GM18909 (cell line): ENCODE measurements around the gene VEGFA.
A peak's percentile ranks its signal among the peaks of the same experiment; 100 is the strongest.

Experiments used
- ATAC-seq: cut with Tn5 transposase; IDR thresholded peaks from one replicate; pipeline ENCODE4 v1.9.1; 2021; ENCODE audit warnings: mild to moderate bottlenecking; ENCODE audit not compliant: unreplicated experiment, poor library complexity

Gene VEGFA

GRCh38 chr6:43798688-43799444, 28.9 kb downstream of the VEGFA start:
- ATAC-seq, result peak; percentile 79

GRCh38 chr6:43799551-43800297, 29.7 kb downstream of the VEGFA start:
- no peak for ATAC-seq

- no peak for ATAC-seq
Observed at GRCh38 chr6:43800298-43800623, 30.2 kb downstream of the VEGFA start.

- no peak for ATAC-seq
Observed at GRCh38 chr6:43800746-43801494, 30.9 kb downstream of the VEGFA start.

GRCh38 chr6:43801495-43802181, 31.6 kb downstream of the VEGFA start:
- ATAC-seq, result no peak

GRCh38 chr6:43803055-43803782, 33.2 kb downstream of the VEGFA start:
- no peak for ATAC-seq

GRCh38 chr6:43803783-43804549, 34.0 kb downstream of the VEGFA start:
- no peak for ATAC-seq

- ATAC-seq, result no peak
Observed at GRCh38 chr6:43804550-43805223, 34.7 kb downstream of the VEGFA start.

GRCh38 chr6:43805699-43806042, 35.7 kb downstream of the VEGFA start:
- ATAC-seq, result no peak

- no peak for ATAC-seq
Observed at GRCh38 chr6:43806043-43806757, 36.2 kb downstream of the VEGFA start.

GRCh38 chr6:43806758-43807227, 36.8 kb downstream of the VEGFA start:
- no peak for ATAC-seq

GRCh38 chr6:43807228-43808061, 37.4 kb downstream of the VEGFA start:
- ATAC-seq, result no peak

- no peak for ATAC-seq
Observed at GRCh38 chr6:43808412-43808811, 38.4 kb downstream of the VEGFA start.

- no peak for ATAC-seq
Observed at GRCh38 chr6:43809417-43810305, 39.6 kb downstream of the VEGFA start.

GRCh38 chr6:43810965-43811732, 41.1 kb downstream of the VEGFA start:
- no peak for ATAC-seq

- ATAC-seq, result no peak
Observed at GRCh38 chr6:43811733-43812099, 41.7 kb downstream of the VEGFA start.
